Loucy (cell line): ENCODE data around the gene MYCBP2.

Experiments used
- H2AFZ ChIP-seq: fragments of 200-600 bp; sonication (generic); 2 replicates; pipeline ENCODE4 v1.6.0; 2016; ENCODE audit warnings: antibody characterized with exemption, mild to moderate bottlenecking, low read length, moderate library complexity
- H3F3A ChIP-seq: fragments of 200-600 bp; 2 replicates; pipeline ENCODE4 v1.6.0; 2016; ENCODE audit warnings: antibody characterized with exemption, low read depth, mild to moderate bottlenecking
- H3K27me3 ChIP-seq: fragments of 200-600 bp; sonication (generic); 2 replicates; pipeline ENCODE4 v1.6.1; 2014; ENCODE audit warnings: low read length, mild to moderate bottlenecking; ENCODE audit not compliant: insufficient read depth, poor library complexity, severe bottlenecking
- H3K36me3 ChIP-seq: fragments of 200-600 bp; sonication (generic); 2 replicates; pipeline ENCODE4 v1.6.1; 2016; ENCODE audit warnings: low read length; ENCODE audit not compliant: insufficient read depth
- H3K4me1 ChIP-seq: fragments of 200-600 bp; sonication (generic); 2 replicates; pipeline ENCODE4 v1.5.1; 2014; ENCODE audit warnings: low read length, mild to moderate bottlenecking; ENCODE audit not compliant: insufficient read depth, poor library complexity, severe bottlenecking
- H3K4me2 ChIP-seq: fragments of 200-600 bp; sonication (generic); 2 replicates; pipeline ENCODE4 v1.6.0; 2014; ENCODE audit warnings: antibody characterized with exemption, low read length, low read depth, mild to moderate bottlenecking; ENCODE audit not compliant: poor library complexity, severe bottlenecking
- H3K4me3 ChIP-seq: fragments of 200-600 bp; sonication (generic); 2 replicates; pipeline ENCODE4 v1.5.1; 2014; ENCODE audit warnings: low read length, mild to moderate bottlenecking, mixed read lengths; ENCODE audit not compliant: poor library complexity, severe bottlenecking
- H3K79me2 ChIP-seq: fragments of 200-600 bp; sonication (generic); 2 replicates; pipeline ENCODE4 v1.6.1; 2014; ENCODE audit warnings: low read length; ENCODE audit not compliant: insufficient read depth
- H3K9ac ChIP-seq: fragments of 200-600 bp; sonication (generic); 2 replicates; pipeline ENCODE4 v1.6.0; 2014; ENCODE audit warnings: mild to moderate bottlenecking, low read depth, low read length, moderate library complexity; ENCODE audit not compliant: poor library complexity, severe bottlenecking
- H3K9me2 ChIP-seq: fragments of 200-600 bp; sonication (generic); replicated peaks from 2 replicates; pipeline ENCODE4 v1.6.1; 2016; ENCODE audit warnings: low read depth, low read length, mixed read lengths
- H3K9me3 ChIP-seq: fragments of 200-600 bp; sonication (generic); 2 replicates; pipeline ENCODE4 v1.6.1; 2014; ENCODE audit warnings: mild to moderate bottlenecking, antibody characterized with exemption, low read length, low read depth; ENCODE audit not compliant: insufficient read depth
- H4K20me1 ChIP-seq: fragments of 200-600 bp; sonication (generic); 2 replicates; pipeline ENCODE4 v1.6.0; 2014; ENCODE audit warnings: antibody characterized with exemption, low read length, mild to moderate bottlenecking; ENCODE audit not compliant: insufficient read depth, poor library complexity, severe bottlenecking
- EZH2phosphoT487 ChIP-seq: fragments of 200-600 bp; IDR thresholded peaks from 2 replicates; pipeline ENCODE4 v1.6.1; 2018; ENCODE audit warnings: antibody characterized with exemption, mild to moderate bottlenecking, moderate library complexity, borderline replicate concordance
- TF ChIP-seq, protein P1 (sequence below): fragments of 200-600 bp; sonication (generic); conservative IDR thresholded peaks from 2 replicates; pipeline ENCODE4 v1.5.1; 2014; ENCODE audit warnings: mild to moderate bottlenecking, antibody characterized with exemption, low read length

The MYCBP2 gene

DNA sequence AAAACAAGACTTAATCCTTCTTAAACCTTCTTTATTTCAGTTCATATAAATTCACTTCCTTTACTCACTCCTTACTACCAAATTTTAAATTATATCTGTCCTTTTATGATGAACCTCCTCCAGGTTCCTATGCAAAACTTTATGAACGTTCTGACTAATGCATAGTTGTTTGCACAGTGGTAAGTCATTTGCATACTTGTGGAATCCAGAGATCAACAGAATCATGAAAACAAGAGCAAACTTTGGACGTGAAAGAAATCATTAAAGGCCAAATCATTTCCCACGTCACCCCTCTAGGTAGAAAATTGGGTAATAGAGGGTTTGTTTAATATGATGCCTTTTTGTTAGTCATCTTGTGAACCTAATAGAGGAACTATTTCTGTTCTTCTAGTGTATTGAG lies 32.3 kb upstream of the MYCBP2 start:
- Histone ChIP-seq H3K4me3 (no peak overlapping the region), H3K27me3 (no peaks in the 10 kb centered on the region), H3K9ac (no peak overlapping the region), H3K79me2 (no peaks in the 10 kb centered on the region), H3F3A (no peaks in the 10 kb centered on the region), H3K4me2 (no peak overlapping the region), H3K4me1 (peaks cover 4% of the 10 kb centered on the region), H3K9me3 (no peaks in the 10 kb centered on the region), H2AFZ (no peak overlapping the region), H3K9me2 (no peaks in the 10 kb centered on the region), H4K20me1 (no peaks in the 10 kb centered on the region), H3K36me3 (no peaks in the 10 kb centered on the region)
- TF ChIP-seq EZH2phosphoT487 = no peak
- TF ChIP-seq, protein P1, sequence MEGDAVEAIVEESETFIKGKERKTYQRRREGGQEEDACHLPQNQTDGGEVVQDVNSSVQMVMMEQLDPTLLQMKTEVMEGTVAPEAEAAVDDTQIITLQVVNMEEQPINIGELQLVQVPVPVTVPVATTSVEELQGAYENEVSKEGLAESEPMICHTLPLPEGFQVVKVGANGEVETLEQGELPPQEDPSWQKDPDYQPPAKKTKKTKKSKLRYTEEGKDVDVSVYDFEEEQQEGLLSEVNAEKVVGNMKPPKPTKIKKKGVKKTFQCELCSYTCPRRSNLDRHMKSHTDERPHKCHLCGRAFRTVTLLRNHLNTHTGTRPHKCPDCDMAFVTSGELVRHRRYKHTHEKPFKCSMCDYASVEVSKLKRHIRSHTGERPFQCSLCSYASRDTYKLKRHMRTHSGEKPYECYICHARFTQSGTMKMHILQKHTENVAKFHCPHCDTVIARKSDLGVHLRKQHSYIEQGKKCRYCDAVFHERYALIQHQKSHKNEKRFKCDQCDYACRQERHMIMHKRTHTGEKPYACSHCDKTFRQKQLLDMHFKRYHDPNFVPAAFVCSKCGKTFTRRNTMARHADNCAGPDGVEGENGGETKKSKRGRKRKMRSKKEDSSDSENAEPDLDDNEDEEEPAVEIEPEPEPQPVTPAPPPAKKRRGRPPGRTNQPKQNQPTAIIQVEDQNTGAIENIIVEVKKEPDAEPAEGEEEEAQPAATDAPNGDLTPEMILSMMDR = no peak

DNA sequence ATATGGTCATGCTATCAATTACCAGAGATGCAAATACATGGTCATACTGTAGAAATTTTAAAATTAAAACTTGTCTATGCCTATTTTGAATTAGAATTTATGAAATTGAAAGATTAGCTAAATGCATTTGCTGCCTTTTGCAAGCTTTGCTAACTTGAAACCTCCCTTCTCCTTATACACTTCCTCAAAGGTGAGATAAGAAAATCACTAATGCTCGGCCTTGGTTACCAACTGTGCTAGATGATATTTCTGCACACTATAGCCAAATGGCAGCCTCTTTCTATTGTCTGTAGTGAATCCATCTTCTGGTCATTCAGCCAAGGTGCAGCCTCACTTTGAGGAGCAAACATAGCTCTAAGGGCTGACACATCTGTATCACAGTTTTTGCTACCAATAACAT lies 31.1 kb upstream of the MYCBP2 start:
- no peaks in the 10 kb centered on the region for H3K9me2 ChIP-seq
- TF ChIP-seq, protein P1 = no peak
- TF ChIP-seq EZH2phosphoT487 = no peak
- no peaks in the 10 kb centered on the region for H4K20me1 ChIP-seq
- H3K9ac ChIP-seq = no peak overlapping the region
- no peak overlapping the region for H3K4me2 ChIP-seq
- H3F3A ChIP-seq = no peaks in the 10 kb centered on the region
- H3K4me1 ChIP-seq = peaks cover 11% of the 10 kb centered on the region
- H2AFZ ChIP-seq = no peak overlapping the region
- H3K4me3 ChIP-seq = no peak overlapping the region
- H3K27me3 ChIP-seq = no peaks in the 10 kb centered on the region
- H3K36me3 ChIP-seq = no peaks in the 10 kb centered on the region
- H3K79me2 ChIP-seq = no peaks in the 10 kb centered on the region
- no peaks in the 10 kb centered on the region for H3K9me3 ChIP-seq

DNA sequence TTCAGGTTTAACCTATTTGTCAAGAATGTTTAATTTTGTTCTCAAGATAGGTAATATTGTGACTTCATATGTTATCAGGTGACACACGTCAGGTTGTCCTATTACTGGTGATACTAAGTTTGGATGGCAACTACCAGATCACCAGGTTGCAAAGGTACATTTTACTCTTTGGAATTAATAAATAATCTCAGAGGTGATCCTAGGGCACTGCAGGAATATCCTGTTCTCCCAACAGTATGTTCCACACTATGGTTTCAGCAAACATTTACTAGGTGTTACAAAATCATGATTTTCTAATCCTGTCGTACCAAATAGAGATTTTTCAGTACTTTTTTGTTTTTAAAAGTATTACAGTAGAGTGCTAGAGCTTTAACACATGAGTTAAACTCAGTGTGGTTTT lies 29.3 kb upstream of the MYCBP2 start:
- Histone ChIP-seq H3K9ac (no peak overlapping the region), H3K4me1 (peaks cover 11% of the 10 kb centered on the region), H3K79me2 (no peaks in the 10 kb centered on the region), H3K9me2 (no peaks in the 10 kb centered on the region), H2AFZ (no peak overlapping the region), H4K20me1 (no peaks in the 10 kb centered on the region), H3K27me3 (no peaks in the 10 kb centered on the region), H3K36me3 (no peaks in the 10 kb centered on the region), H3K4me2 (no peak overlapping the region), H3K4me3 (no peak overlapping the region), H3F3A (no peaks in the 10 kb centered on the region), H3K9me3 (no peaks in the 10 kb centered on the region)
- TF ChIP-seq EZH2phosphoT487 = no peak
- TF ChIP-seq, protein P1 = no peak
